Endothelial cell of umbilical vein (primary cell): ENCODE data around the gene PTPRD. TPM values are rescaled to one million over a fixed set of nuclear protein-coding genes. Genes with fewer than 3 reads are reported as not detected.

Source experiments
- BruUV-seq: library from RNA; stranded (reverse); fragments of 400-500 nt; replicated peaks from 2 replicates; lab custom pipeline; 2021; lab: Mats Ljungman, UMichigan
- CTCF ChIA-PET: fragments of 300-600, 350-600 bp; sonication (Branson Sonifier 250); formaldehyde crosslinking; loops from one replicate; lab custom pipeline; 2021; ENCODE audit warnings: antibody characterized with exemption, inconsistent platforms; lab: Charles Lee
- POLR2A ChIA-PET: fragments of 300-600, 350-600 bp; sonication (Branson Sonifier 250); formaldehyde crosslinking; loops from one replicate; lab custom pipeline; 2021; ENCODE audit warnings: antibody characterized with exemption, inconsistent platforms; lab: Charles Lee
- DNase-seq: peaks from one replicate; pipeline ENCODE4 v3.0.0-alpha.2; 2011; ENCODE audit warnings: low read depth, low spot score
- FAIRE-seq: peaks from 2 replicates; lab custom pipeline; 2011; peaks lifted over from hg19 to GRCh38; lab: Jason Lieb, UNC
- H2AFZ ChIP-seq: 2 replicates; pipeline ENCODE4 v1.6.0; 2012; ENCODE audit warnings: low read depth, low read length, control low read depth, inconsistent platforms
- H3K27ac ChIP-seq: 2 replicates; pipeline ENCODE4 v1.5.1; 2011; ENCODE audit warnings: low read depth, mild to moderate bottlenecking, control low read depth, low read length, moderate library complexity; ENCODE audit not compliant: insufficient read depth
- H3K27me3 ChIP-seq, 2 experiments: 2 replicates each; pipeline versions ENCODE4 v1.6.0 to v1.6.1; 2011; ENCODE audit warnings: low read length in 2 of 2, mixed read lengths in 1 of 2; ENCODE audit not compliant: control insufficient read depth in 2 of 2, insufficient read depth in 2 of 2
- H3K36me3 ChIP-seq, 2 experiments: 2 replicates in 1 of 2; 3 replicates in 1 of 2; pipeline ENCODE4 v1.5.1; 2011; ENCODE audit warnings: low read length in 2 of 2, mild to moderate bottlenecking in 1 of 2, moderate library complexity in 1 of 2; ENCODE audit not compliant: control insufficient read depth in 2 of 2, insufficient read depth in 2 of 2; ENCODE audit errors: extremely low read depth in 1 of 2
- H3K4me1 ChIP-seq: 3 replicates; pipeline ENCODE4 v1.5.1; 2011; ENCODE audit warnings: mild to moderate bottlenecking, low read length; ENCODE audit not compliant: control insufficient read depth, insufficient read depth; ENCODE audit errors: extremely low read depth
- H3K4me2 ChIP-seq: 2 replicates; pipeline ENCODE4 v1.6.1; 2011; ENCODE audit warnings: low read length, control low read depth, mixed read lengths; ENCODE audit not compliant: insufficient read depth
- H3K4me3 ChIP-seq, 3 experiments: fragments of 200-600 bp in 1 of 3; sonication (generic), shearing (Covaris generic) in 1 of 3; replicated peaks in 1 of 3; 2 replicates each; pipeline ENCODE4 v1.5.1; 2011 to 2016; ENCODE audit warnings: control low read depth in 3 of 3, low read length in 3 of 3, mild to moderate bottlenecking in 2 of 3, inconsistent platforms in 1 of 3, low read depth in 1 of 3, moderate library complexity in 1 of 3; ENCODE audit not compliant: insufficient read depth in 1 of 3
- H3K79me2 ChIP-seq: 2 replicates; pipeline ENCODE4 v1.6.0; 2012; ENCODE audit warnings: low read length, inconsistent platforms; ENCODE audit not compliant: control insufficient read depth, insufficient read depth
- H3K9ac ChIP-seq: replicated peaks from 2 replicates; pipeline ENCODE3; 2011; ENCODE audit warnings: low read length, control low read depth; ENCODE audit not compliant: insufficient read depth; ENCODE audit errors: extremely low read depth
- H3K9me1 ChIP-seq: replicated peaks from 3 replicates; pipeline ENCODE4 v1.6.0; 2011; ENCODE audit warnings: mild to moderate bottlenecking, low read length; ENCODE audit not compliant: control insufficient read depth, insufficient read depth; ENCODE audit errors: extremely low read depth
- H3K9me3 ChIP-seq: replicated peaks from 2 replicates; pipeline ENCODE4 v1.5.1; 2012; ENCODE audit warnings: low read length, inconsistent platforms; ENCODE audit not compliant: control insufficient read depth, insufficient read depth
- H4K20me1 ChIP-seq: replicated peaks from 2 replicates; pipeline ENCODE3; 2011; ENCODE audit warnings: mild to moderate bottlenecking, low read length; ENCODE audit not compliant: control insufficient read depth, insufficient read depth; ENCODE audit errors: extremely low read depth
- GATA2 ChIP-seq: IDR thresholded peaks from 2 replicates; pipeline ENCODE4 v1.7.0; 2011; ENCODE audit warnings: low read depth, mild to moderate bottlenecking, moderate library complexity, mixed read lengths, low read length; ENCODE audit not compliant: insufficient read length, insufficient read depth
- MAX ChIP-seq: IDR thresholded peaks from 2 replicates; pipeline ENCODE4 v1.6.1; 2011; ENCODE audit not compliant: insufficient read depth, insufficient read length
- POLR2A ChIP-seq: IDR thresholded peaks from 2 replicates; pipeline ENCODE4 v1.6.1; 2012; ENCODE audit warnings: low read depth, mild to moderate bottlenecking, control low read depth, low read length
- dilution Hi-C: fragments of 300-500 bp; cut with MboI; formaldehyde crosslinking; loops from one replicate; pipeline ENCODE4 v1.15.0; 2019; ENCODE audit warnings: low sequenced_read_pairs; ENCODE audit not compliant: extremely low pct_ligation_motif_present
- intact Hi-C: fragments of 100-400 bp; cut with micrococcal nuclease; formaldehyde crosslinking; loops from one replicate; pipeline ENCODE4 v1.10.0; 2022
- polyA plus RNA-seq, 4 experiments: library from polyadenylated mRNA; depleted of rRNA in 3 of 4; stranded (reverse) in 3 of 4; unstranded in 1 of 4; fragments of >200 nt; gene quantifications; 2 replicates each; pipeline versions ENCODE4 v1.2.1 to v1.2.3, GENCODE V29; 2011 to 2012; ENCODE audit warnings: missing spikeins in 1 of 4
- total RNA-seq: library from RNA; stranded (reverse); gene quantifications from 2 replicates; pipeline ENCODE4 v1.2.3, GENCODE V29; 2021
- TF ChIP-seq, protein P1 (sequence below), 2 donors: IDR thresholded peaks; 1 replicate in 1 of 2; 2 replicates in 1 of 2; pipeline ENCODE4 v1.5.1; 2011; ENCODE audit warnings: low read length in 2 of 2, mild to moderate bottlenecking in 2 of 2, moderate library complexity in 2 of 2, control low read depth in 1 of 2, inconsistent platforms in 1 of 2, low read depth in 1 of 2; ENCODE audit not compliant: insufficient read depth in 1 of 2; ENCODE audit errors: extremely low read depth in 1 of 2

Gene PTPRD
- total and polyA plus RNA-seq, 2 donors (not counting 3 experiments of a cell fraction or from before 2014, with no cell fraction given) = 5.5 to 5.7 TPM

DNA sequence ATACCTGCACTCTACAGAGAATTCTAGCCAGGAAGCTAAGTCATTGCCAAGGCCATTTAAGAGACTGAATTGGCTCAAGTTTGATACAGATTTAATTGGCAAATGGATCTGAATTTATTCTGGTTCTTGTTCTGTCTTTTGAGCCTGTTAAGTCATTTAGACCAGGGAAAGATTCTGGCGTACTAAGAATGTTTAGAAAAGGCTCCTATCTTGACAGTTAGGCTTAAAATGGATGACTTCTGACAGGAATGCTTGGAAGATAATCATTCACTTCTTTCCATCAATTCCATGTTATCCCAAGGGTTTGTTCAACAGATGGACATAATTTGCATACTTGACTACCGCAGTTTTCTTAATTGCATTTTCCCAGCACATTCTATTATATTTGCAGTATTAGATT lies 376.6 kb downstream of the PTPRD start:
- H4K20me1 ChIP-seq = no peaks in the 10 kb centered on the region
- dilution Hi-C loops = no loop called here
- no peaks in the 10 kb centered on the region for H3K9me1 ChIP-seq
- no peak overlapping the region for H3K4me3 ChIP-seq
- POLR2A ChIA-PET = no interaction called here
- DNase-seq = no peak
- H2AFZ ChIP-seq = no peak overlapping the region
- no peaks in the 10 kb centered on the region for H3K4me1 ChIP-seq
- intact Hi-C loops = no loop called here
- H3K27ac ChIP-seq = no peak overlapping the region
- FAIRE-seq = no peak
- no peaks in the 10 kb centered on the region for H3K9me3 ChIP-seq
- H3K79me2 ChIP-seq = no peaks in the 10 kb centered on the region
- H3K9ac ChIP-seq = no peak overlapping the region
- H3K36me3 ChIP-seq = no peaks in the 10 kb centered on the region
- BruUV-seq = no TSS peak
- no peak for TF ChIP-seq POLR2A
- no peak for TF ChIP-seq GATA2
- no peak for TF ChIP-seq MAX
- H3K27me3 ChIP-seq = no peaks in the 10 kb centered on the region
- CTCF ChIA-PET = interaction anchor here (7.4 kb wide), 1 partner anchor 33 kb away, joined by 84 read pairs; no protein-coding TSS in a partner anchor
- no peak overlapping the region for H3K4me2 ChIP-seq

DNA sequence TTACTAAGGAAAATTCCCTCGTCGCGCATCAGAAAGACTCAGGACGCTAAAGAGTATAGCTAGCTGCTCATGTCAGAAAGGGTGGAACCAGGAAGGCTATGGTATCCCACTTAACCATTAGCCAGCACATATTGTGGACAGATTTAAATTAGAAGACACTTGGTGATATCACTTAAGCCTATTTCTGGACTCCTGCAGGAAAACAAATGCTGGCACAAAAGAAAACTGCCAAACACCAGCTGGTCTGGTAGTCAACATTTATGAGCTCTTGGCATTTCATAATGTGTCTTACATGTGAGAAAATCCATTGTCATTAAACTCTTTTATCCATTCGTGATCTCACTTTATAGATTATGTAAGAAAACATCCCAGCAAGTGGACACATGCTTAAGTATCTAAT lies 377.4 kb downstream of the PTPRD start:
- ChIA-PET CTCF (interaction anchor here (1.1 to 7.4 kb wide), 4 partner anchors 34 to 190 kb away, joined by 3 to 84 read pairs (median 6); no protein-coding TSS in a partner anchor), POLR2A (no interaction called here)
- dilution Hi-C loops = no loop called here
- intact Hi-C loops = no loop called here
- no TSS peak for BruUV-seq
- Histone ChIP-seq H3K27me3 (no peaks in the 10 kb centered on the region), H3K36me3 (no peaks in the 10 kb centered on the region), H3K9me1 (no peaks in the 10 kb centered on the region), H3K9me3 (no peaks in the 10 kb centered on the region), H2AFZ (no peak overlapping the region), H4K20me1 (no peaks in the 10 kb centered on the region), H3K4me3 (no peak overlapping the region), H3K79me2 (no peaks in the 10 kb centered on the region), H3K4me2 (no peak overlapping the region), H3K4me1 (no peaks in the 10 kb centered on the region), H3K9ac (no peak overlapping the region), H3K27ac (no peak overlapping the region)
- DNase-seq (no peak), FAIRE-seq (no peak)
- TF ChIP-seq, protein P1, sequence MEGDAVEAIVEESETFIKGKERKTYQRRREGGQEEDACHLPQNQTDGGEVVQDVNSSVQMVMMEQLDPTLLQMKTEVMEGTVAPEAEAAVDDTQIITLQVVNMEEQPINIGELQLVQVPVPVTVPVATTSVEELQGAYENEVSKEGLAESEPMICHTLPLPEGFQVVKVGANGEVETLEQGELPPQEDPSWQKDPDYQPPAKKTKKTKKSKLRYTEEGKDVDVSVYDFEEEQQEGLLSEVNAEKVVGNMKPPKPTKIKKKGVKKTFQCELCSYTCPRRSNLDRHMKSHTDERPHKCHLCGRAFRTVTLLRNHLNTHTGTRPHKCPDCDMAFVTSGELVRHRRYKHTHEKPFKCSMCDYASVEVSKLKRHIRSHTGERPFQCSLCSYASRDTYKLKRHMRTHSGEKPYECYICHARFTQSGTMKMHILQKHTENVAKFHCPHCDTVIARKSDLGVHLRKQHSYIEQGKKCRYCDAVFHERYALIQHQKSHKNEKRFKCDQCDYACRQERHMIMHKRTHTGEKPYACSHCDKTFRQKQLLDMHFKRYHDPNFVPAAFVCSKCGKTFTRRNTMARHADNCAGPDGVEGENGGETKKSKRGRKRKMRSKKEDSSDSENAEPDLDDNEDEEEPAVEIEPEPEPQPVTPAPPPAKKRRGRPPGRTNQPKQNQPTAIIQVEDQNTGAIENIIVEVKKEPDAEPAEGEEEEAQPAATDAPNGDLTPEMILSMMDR (IDR thresholded peaks at IDR 0.05; ENCODE audit: extremely low read depth in 1 of 2, insufficient read depth in 1 of 2, low read depth in 1 of 2, low read length in 2 of 2) = no peak
